Endodermal cell (in vitro differentiated cells): ENCODE measurements around the gene OIP5. TPM values are rescaled to one million over a fixed set of nuclear protein-coding genes. Genes with fewer than 3 reads are reported as not detected.
A peak's percentile ranks its signal among the peaks of the same experiment; 100 is the strongest.
"Not testable (repeated sequence)": the region's sequence is repeated elsewhere in the genome, so short reads cannot be mapped to it uniquely, and the experiment has no call there.

Experiments used
- DNase-seq: peaks from one replicate; pipeline ENCODE4 v3.0.0-alpha.2; 2017
- H3K27ac ChIP-seq: 2 replicates; pipeline ENCODE4 v1.5.1; 2013; ENCODE audit warnings: mild to moderate bottlenecking, low read depth, low read length, moderate library complexity
- H3K27me3 ChIP-seq: 2 replicates; pipeline ENCODE4 v1.6.1; 2013; ENCODE audit warnings: mild to moderate bottlenecking, low read length, moderate library complexity; ENCODE audit not compliant: insufficient read depth, control insufficient read depth, poor library complexity, severe bottlenecking
- H3K36me3 ChIP-seq: 2 replicates; pipeline ENCODE4 v1.7.0; 2013; ENCODE audit warnings: mild to moderate bottlenecking, low read length, moderate library complexity; ENCODE audit not compliant: control insufficient read depth, insufficient read depth
- H3K4me1 ChIP-seq: one replicate; pipeline ENCODE4 v1.7.0; 2013; ENCODE audit warnings: low read length; ENCODE audit not compliant: control insufficient read depth, insufficient read depth
- H3K4me3 ChIP-seq: 2 replicates; pipeline ENCODE4 v1.5.1; 2013; ENCODE audit warnings: mild to moderate bottlenecking, low read length, moderate library complexity
- H3K9ac ChIP-seq: 2 replicates; pipeline ENCODE4 v1.6.1; 2013; ENCODE audit warnings: mild to moderate bottlenecking, low read length, moderate library complexity; ENCODE audit not compliant: poor library complexity, severe bottlenecking; ENCODE audit errors: extremely low read depth
- H3K9me3 ChIP-seq: 2 replicates; pipeline ENCODE4 v1.6.1; 2013; ENCODE audit warnings: mild to moderate bottlenecking, low read length, moderate library complexity; ENCODE audit not compliant: control insufficient read depth
- H3K27ac Mint-ChIP-seq: 2 replicates; pipeline ENCODE4 v1.8.0; 2020; ENCODE audit warnings: mixed read lengths
- H3K27me3 Mint-ChIP-seq: 2 replicates; pipeline ENCODE4 v1.8.0; 2021; ENCODE audit warnings: mild to moderate bottlenecking, mixed read lengths; ENCODE audit not compliant: insufficient read depth
- H3K36me3 Mint-ChIP-seq: 2 replicates; pipeline ENCODE4 v1.8.0; 2020; ENCODE audit warnings: low read depth, mixed read lengths
- H3K4me1 Mint-ChIP-seq: 2 replicates; pipeline ENCODE4 v1.8.0; 2020; ENCODE audit warnings: mixed read lengths
- H3K4me3 Mint-ChIP-seq: 2 replicates; pipeline ENCODE4 v1.8.0; 2020; ENCODE audit warnings: mild to moderate bottlenecking, moderate library complexity, mixed read lengths
- H3K9me3 Mint-ChIP-seq: 2 replicates; pipeline ENCODE4 v1.8.0; 2020; ENCODE audit warnings: mild to moderate bottlenecking, mixed read lengths
- WGBS, 2 experiments: methylation state at CpG; one replicate each; pipeline versions ENCODE4 v1.1.5 to v1.1.7; 2013; ENCODE audit warnings: missing lambda C conversion rate in 2 of 2, mixed read lengths in 1 of 2; ENCODE audit not compliant: insufficient coverage in 1 of 2, insufficient read length in 1 of 2; 5-methylcytosine and 5-hydroxymethylcytosine counted together
- total RNA-seq, 2 donors: library from RNA; stranded (reverse); fragmentation: NEBNext Ultra II Directional in 1 of 2; extraction: Animal tissue kit (Norgen Biotek cat#: 25700) in 1 of 2; gene quantifications; 2 replicates in 1 of 2; 3 replicates in 1 of 2; pipeline ENCODE4 v1.2.1, GENCODE V29; 2021
- TF ChIP-seq, protein P1 (sequence below): fragments of 200-600 bp; sonication (generic); conservative IDR thresholded peaks from 2 replicates; pipeline ENCODE4 v1.5.0; 2021; ENCODE audit warnings: antibody characterized with exemption, mild to moderate bottlenecking

The OIP5 gene
- total RNA-seq, 2 donors from 2014 or later: 18.9 to 22.9 TPM

DNA sequence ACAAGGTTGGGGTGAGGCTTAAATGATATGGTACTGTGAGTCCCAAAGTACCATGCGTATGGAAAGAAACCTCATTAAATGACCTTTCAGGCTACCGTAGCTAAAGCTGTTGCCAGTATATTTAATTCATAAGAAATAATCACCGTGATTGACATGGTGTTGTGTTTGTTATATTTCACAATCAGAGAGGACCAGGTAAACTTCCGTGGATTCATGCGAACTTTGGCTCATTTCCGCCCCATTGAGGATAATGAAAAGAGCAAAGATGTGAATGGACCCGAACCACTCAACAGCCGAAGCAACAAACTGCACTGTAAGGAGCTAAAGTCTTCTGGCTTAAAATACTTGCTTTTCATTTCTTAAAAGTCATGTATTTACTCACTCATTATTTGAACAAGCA is 69.8 kb downstream of the OIP5 start:
- no peak overlapping the region for H3K9ac ChIP-seq
- H3K27ac ChIP-seq: no peak overlapping the region
- Mint-ChIP-seq H3K4me1 (peaks cover 29% of the 10 kb centered on the region), H3K27ac (no peak overlapping the region), H3K4me3 (no peak overlapping the region), H3K36me3 (peaks cover 34% of the 10 kb centered on the region), H3K27me3 (no peaks in the 10 kb centered on the region), H3K9me3 (no peaks in the 10 kb centered on the region)
- peaks cover 31% of the 10 kb centered on the region for H3K36me3 ChIP-seq
- TF ChIP-seq, protein P1, sequence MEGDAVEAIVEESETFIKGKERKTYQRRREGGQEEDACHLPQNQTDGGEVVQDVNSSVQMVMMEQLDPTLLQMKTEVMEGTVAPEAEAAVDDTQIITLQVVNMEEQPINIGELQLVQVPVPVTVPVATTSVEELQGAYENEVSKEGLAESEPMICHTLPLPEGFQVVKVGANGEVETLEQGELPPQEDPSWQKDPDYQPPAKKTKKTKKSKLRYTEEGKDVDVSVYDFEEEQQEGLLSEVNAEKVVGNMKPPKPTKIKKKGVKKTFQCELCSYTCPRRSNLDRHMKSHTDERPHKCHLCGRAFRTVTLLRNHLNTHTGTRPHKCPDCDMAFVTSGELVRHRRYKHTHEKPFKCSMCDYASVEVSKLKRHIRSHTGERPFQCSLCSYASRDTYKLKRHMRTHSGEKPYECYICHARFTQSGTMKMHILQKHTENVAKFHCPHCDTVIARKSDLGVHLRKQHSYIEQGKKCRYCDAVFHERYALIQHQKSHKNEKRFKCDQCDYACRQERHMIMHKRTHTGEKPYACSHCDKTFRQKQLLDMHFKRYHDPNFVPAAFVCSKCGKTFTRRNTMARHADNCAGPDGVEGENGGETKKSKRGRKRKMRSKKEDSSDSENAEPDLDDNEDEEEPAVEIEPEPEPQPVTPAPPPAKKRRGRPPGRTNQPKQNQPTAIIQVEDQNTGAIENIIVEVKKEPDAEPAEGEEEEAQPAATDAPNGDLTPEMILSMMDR: no peak
- H3K27me3 ChIP-seq: no peaks in the 10 kb centered on the region
- 94% methylated on average over 8 of the region's 8 CpGs for WGBS, 2 experiments
- H3K9me3 ChIP-seq: no peaks in the 10 kb centered on the region
- no peak overlapping the region for H3K4me3 ChIP-seq
- DNase-seq: no peak
- H3K4me1 ChIP-seq: peaks cover 15% of the 10 kb centered on the region

DNA sequence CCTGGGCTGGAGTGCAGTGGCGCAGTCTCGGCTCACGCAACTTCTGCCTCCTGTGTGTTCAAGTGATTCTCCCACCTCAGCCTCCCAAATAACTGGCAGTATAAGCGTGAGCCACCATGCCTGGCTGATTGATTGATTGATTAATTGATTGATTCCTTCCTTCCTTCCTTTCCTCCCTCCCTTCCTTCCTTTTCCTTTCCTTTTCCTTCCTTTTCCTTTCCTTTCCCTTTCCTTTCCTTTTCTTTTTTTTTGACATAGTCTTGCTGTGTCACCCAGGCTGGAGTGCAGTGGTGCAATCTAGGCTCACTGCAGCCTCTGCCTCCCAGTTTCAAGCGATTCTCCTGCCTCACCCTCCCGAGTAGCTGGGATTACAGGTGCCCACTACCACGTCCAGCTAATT is 71.5 kb downstream of the OIP5 start:
- H3K27ac Mint-ChIP-seq: peak overlapping the region; percentile 48
- H3K4me1 ChIP-seq: peaks cover 15% of the 10 kb centered on the region
- not testable (repeated sequence) for H3K9me3 ChIP-seq, H3K27me3 ChIP-seq, H3K9me3 Mint-ChIP-seq, H3K27me3 Mint-ChIP-seq, H3K4me3 ChIP-seq, H3K27ac ChIP-seq, DNase-seq, H3K9ac ChIP-seq, H3K4me3 Mint-ChIP-seq
- H3K36me3 Mint-ChIP-seq: peaks cover 25% of the 10 kb centered on the region
- H3K4me1 Mint-ChIP-seq: peaks cover 29% of the 10 kb centered on the region
- 87 to 97% methylated on average over 6 to 7 of the region's 7 CpGs for WGBS, 2 experiments
- H3K36me3 ChIP-seq: peaks cover 20% of the 10 kb centered on the region

DNA sequence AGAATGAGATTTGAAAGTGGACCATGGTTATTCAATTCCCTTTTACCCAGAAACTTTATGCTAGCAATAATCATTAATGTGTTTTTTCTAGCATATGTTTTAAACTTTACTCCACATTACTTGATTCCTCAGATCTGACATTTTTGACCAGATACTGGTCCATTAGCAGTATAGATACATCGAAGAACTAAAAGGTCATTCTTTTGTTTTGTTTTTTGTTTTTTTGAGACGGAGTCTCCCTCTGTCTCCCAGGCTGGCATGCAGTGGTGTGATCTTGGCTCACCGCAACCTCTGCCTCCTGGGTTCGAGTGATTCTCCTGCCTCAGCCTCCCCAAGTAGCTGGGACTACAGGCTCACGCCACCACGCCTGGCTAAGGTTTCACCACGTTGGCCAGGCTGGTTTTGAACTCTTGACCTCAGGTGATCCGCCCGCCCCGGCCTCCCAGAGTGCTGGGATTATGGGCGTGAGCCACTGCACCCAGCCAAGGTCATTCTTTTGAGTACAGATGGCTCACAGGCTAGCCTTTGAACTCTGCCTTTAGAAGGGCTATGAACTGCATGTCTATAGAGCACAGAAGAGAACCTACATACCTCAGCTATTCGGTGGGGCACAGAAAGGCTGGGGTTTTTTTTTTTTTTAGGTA is 72.7 kb downstream of the OIP5 start:
- H3K27ac Mint-ChIP-seq: no peak overlapping the region
- no peak overlapping the region for H3K9ac ChIP-seq
- no peak overlapping the region for H3K27ac ChIP-seq
- H3K27me3 Mint-ChIP-seq: no peaks in the 10 kb centered on the region
- WGBS, 2 experiments: 88% methylated on average over 10 to 12 of the region's 12 CpGs
- peaks cover 22% of the 10 kb centered on the region for H3K36me3 ChIP-seq
- H3K27me3 ChIP-seq: no peaks in the 10 kb centered on the region
- DNase-seq: no peak
- peaks cover 13% of the 10 kb centered on the region for H3K4me1 ChIP-seq
- no peaks in the 10 kb centered on the region for H3K9me3 Mint-ChIP-seq
- peaks cover 29% of the 10 kb centered on the region for H3K4me1 Mint-ChIP-seq
- H3K4me3 Mint-ChIP-seq: no peak overlapping the region
- no peak overlapping the region for H3K4me3 ChIP-seq
- H3K9me3 ChIP-seq: no peaks in the 10 kb centered on the region
- peaks cover 22% of the 10 kb centered on the region for H3K36me3 Mint-ChIP-seq
- TF ChIP-seq, protein P1: no peak

Other genes starting within 250 kb of the OIP5 start
- gene INO80, start 216.3 kb downstream of the OIP5 start, total RNA-seq: 10 to 100 TPM; 14.8 to 17.5 TPM
- gene EXD1, start 101.8 kb downstream of the OIP5 start, total RNA-seq: under 1 TPM in 1 of 2 donors, not detected in 1; 0.26 TPM
- 10 to 100 TPM; 85.0 to 86.1 TPM for gene CHP1, start 101.3 kb downstream of the OIP5 start, total RNA-seq
- 100 to 1,000 TPM; 118 to 185 TPM for gene NUSAP1, start 290 bp upstream of the OIP5 start, total RNA-seq
- 10 to 100 TPM; 17.1 to 17.7 TPM for gene NDUFAF1, start 69.9 kb upstream of the OIP5 start, total RNA-seq
- gene RTF1, start 84.5 kb upstream of the OIP5 start, total RNA-seq: 10 to 100 TPM; 48.6 to 66.3 TPM
- gene ITPKA, start 161.3 kb upstream of the OIP5 start, total RNA-seq: 1 to 10 TPM in 1 of 2 donors, under 1 TPM in 1; 0.75 to 1.2 TPM
- under 1 TPM; 0.44 to 0.57 TPM for gene LTK, start 181.2 kb upstream of the OIP5 start, total RNA-seq
- gene RPAP1, start 211.7 kb upstream of the OIP5 start, total RNA-seq: 100 to 1,000 TPM in 1 of 2 donors, 10 to 100 TPM in 1; 91.1 to 107 TPM
- gene TYRO3, start 226.6 kb upstream of the OIP5 start, total RNA-seq: 100 to 1,000 TPM; 293 to 311 TPM